ENCODE measurements around the gene MGAT3. TPM values are rescaled to one million over a fixed set of nuclear protein-coding genes. Genes with fewer than 3 reads are reported as not detected.

Gene MGAT3
- polyA plus RNA-seq, 1 of the 3 experiments (the other 2 are of a cell fraction): 0.16 TPM

GRCh38 chr22:39419911-39420310 lies 36.9 kb upstream of the MGAT3 start (continued):
- TF ChIP-seq RFX5 (IDR thresholded peaks at IDR 0.05; ENCODE audit: low read length): no peak
- no peak for TF ChIP-seq POLR2AphosphoS5 (IDR thresholded peaks at IDR 0.05; ENCODE audit: low read depth, low read length)
- no peak for TF ChIP-seq FOXM1 (IDR thresholded peaks at IDR 0.05; ENCODE audit: low read depth)
- TF ChIP-seq, protein P1, sequence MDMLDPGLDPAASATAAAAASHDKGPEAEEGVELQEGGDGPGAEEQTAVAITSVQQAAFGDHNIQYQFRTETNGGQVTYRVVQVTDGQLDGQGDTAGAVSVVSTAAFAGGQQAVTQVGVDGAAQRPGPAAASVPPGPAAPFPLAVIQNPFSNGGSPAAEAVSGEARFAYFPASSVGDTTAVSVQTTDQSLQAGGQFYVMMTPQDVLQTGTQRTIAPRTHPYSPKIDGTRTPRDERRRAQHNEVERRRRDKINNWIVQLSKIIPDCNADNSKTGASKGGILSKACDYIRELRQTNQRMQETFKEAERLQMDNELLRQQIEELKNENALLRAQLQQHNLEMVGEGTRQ (IDR thresholded peaks at IDR 0.05; ENCODE audit: borderline replicate concordance, low read depth, low read length): no peak
- no peak for TF ChIP-seq GATA2 (CRISPR knock-in tag; IDR thresholded peaks at IDR 0.05)
- no peak for TF ChIP-seq YY1 (IDR thresholded peaks at IDR 0.05; ENCODE audit: low read depth)

GRCh38 chr22:39421691-39422090 lies 35.1 kb upstream of the MGAT3 start:
- H3K4me2 ChIP-seq: no peak overlapping the region
- ChIA-PET POLR2A (no interaction called here), CTCF (no interaction called here)
- no peak overlapping the region for H2AFZ ChIP-seq (ENCODE audit: low read depth)
- H3K4me1 ChIP-seq (ENCODE audit: control insufficient read depth in 1 of 2, insufficient read depth in 2 of 2, low read depth in 1 of 2, low read length in 1 of 2): no peaks in the 10 kb centered on the region; a peak in 1 of 4 replicates
- no peak overlapping the region for H3K27ac ChIP-seq (ENCODE audit: low read depth in 2 of 2, low read length in 1 of 2)
- no peaks in the 10 kb centered on the region for H3K9me2 ChIP-seq
- peaks cover 0 to 5% of the 10 kb centered on the region in 2 experiments for H3K36me3 ChIP-seq (replicated peaks in 1 of 2; ENCODE audit: control insufficient read depth in 1 of 2, insufficient read depth in 2 of 2, low read length in 1 of 2)
- H3K27me3 ChIP-seq (ENCODE audit: insufficient read depth): no peaks in the 10 kb centered on the region
- DNase-seq: no peak
- H3F3A ChIP-seq (replicated peaks; ENCODE audit: insufficient read depth): no peaks in the 10 kb centered on the region
- WGBS (ENCODE audit: low lambda C conversion rate): 95% methylated on average over 6 of the region's 11 CpGs
- TF ChIP-seq POLR2AphosphoS5 (IDR thresholded peaks at IDR 0.05; ENCODE audit: low read depth, low read length) (no peak), RCOR1 (IDR thresholded peaks at IDR 0.05; ENCODE audit: low read length) (no peak), MAX (IDR thresholded peaks at IDR 0.05; ENCODE audit: low read depth) (no peak), TEAD4 (IDR thresholded peaks at IDR 0.05; ENCODE audit: borderline replicate concordance, insufficient read depth) (no peak), SIN3A (IDR thresholded peaks at IDR 0.05; ENCODE audit: borderline replicate concordance, low read depth, low read length) (no peak), SMC3 (IDR thresholded peaks at IDR 0.05; ENCODE audit: low read depth, low read length) (no peak), CHD2 (IDR thresholded peaks at IDR 0.05; ENCODE audit: low read length, partially characterized antibody) (no peak), FOXM1 (IDR thresholded peaks at IDR 0.05; ENCODE audit: low read depth) (no peak)
- TF ChIP-seq, protein P2, sequence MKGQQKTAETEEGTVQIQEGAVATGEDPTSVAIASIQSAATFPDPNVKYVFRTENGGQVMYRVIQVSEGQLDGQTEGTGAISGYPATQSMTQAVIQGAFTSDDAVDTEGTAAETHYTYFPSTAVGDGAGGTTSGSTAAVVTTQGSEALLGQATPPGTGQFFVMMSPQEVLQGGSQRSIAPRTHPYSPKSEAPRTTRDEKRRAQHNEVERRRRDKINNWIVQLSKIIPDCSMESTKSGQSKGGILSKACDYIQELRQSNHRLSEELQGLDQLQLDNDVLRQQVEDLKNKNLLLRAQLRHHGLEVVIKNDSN (IDR thresholded peaks at IDR 0.05; ENCODE audit: borderline replicate concordance, low read depth): no peak
- TF ChIP-seq, protein P3, sequence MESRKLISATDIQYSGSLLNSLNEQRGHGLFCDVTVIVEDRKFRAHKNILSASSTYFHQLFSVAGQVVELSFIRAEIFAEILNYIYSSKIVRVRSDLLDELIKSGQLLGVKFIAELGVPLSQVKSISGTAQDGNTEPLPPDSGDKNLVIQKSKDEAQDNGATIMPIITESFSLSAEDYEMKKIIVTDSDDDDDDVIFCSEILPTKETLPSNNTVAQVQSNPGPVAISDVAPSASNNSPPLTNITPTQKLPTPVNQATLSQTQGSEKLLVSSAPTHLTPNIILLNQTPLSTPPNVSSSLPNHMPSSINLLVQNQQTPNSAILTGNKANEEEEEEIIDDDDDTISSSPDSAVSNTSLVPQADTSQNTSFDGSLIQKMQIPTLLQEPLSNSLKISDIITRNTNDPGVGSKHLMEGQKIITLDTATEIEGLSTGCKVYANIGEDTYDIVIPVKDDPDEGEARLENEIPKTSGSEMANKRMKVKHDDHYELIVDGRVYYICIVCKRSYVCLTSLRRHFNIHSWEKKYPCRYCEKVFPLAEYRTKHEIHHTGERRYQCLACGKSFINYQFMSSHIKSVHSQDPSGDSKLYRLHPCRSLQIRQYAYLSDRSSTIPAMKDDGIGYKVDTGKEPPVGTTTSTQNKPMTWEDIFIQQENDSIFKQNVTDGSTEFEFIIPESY (IDR thresholded peaks at IDR 0.05; ENCODE audit: borderline replicate concordance, low read depth): no peak
- H3K9ac ChIP-seq: no peak overlapping the region
- H3K4me3 ChIP-seq (ENCODE audit: low read depth in 2 of 2, low read length in 1 of 2): no peak overlapping the region
- H3K79me2 ChIP-seq (ENCODE audit: insufficient read depth): no peaks in the 10 kb centered on the region
- H3K9me3 ChIP-seq: no peaks in the 10 kb centered on the region
- H4K20me1 ChIP-seq (ENCODE audit: insufficient read depth): no peaks in the 10 kb centered on the region

Measured in SK-N-SH (cell line).